ENCODE results near the gene ZNG1C.
"Not testable (repeated sequence)": the region's sequence is repeated elsewhere in the genome, so short reads cannot be mapped to it uniquely, and the experiment has no call there.

ZNG1C gene

GRCh38 chr9:68241683-68242082 lies at the start of gene ZNG1C:
TSS of gene ZNG1C (plus strand) at chr9:68241983. CDS start at chr9:68242032, 49 bp downstream.
- DNase-seq (ENCODE audit: low read depth) = not testable (repeated sequence)

GRCh38 chr9:68242437-68242836 lies 654 bp downstream of the ZNG1C start:
- not testable (repeated sequence) for DNase-seq (ENCODE audit: low read depth)

- not testable (repeated sequence) for DNase-seq (ENCODE audit: low read depth)
Measured at GRCh38 chr9:68281041-68281440, 39.3 kb downstream of the ZNG1C start.

- not testable (repeated sequence) for DNase-seq (ENCODE audit: low read depth)
Measured at GRCh38 chr9:68302567-68302966, 60.8 kb downstream of the ZNG1C start, which contains the start of gene FOXD4L3. TSS of gene FOXD4L3 (plus strand) at chr9:68302867. CDS start at chr9:68302952, 85 bp downstream.

- DNase-seq (ENCODE audit: low read depth) = not testable (repeated sequence)
Measured at GRCh38 chr9:68303771-68304170, 62.0 kb downstream of the ZNG1C start.

GRCh38 chr9:68304212-68304611 lies 62.4 kb downstream of the ZNG1C start:
- not testable (repeated sequence) for DNase-seq (ENCODE audit: low read depth)

GRCh38 chr9:68304777-68305176 lies 63.0 kb downstream of the ZNG1C start:
- not testable (repeated sequence) for DNase-seq (ENCODE audit: low read depth)

GRCh38 chr9:68305680-68306285 lies 64.0 kb downstream of the ZNG1C start:
- not testable (repeated sequence) for DNase-seq (ENCODE audit: low read depth)

GRCh38 chr9:68306391-68306964 lies 64.7 kb downstream of the ZNG1C start:
- not testable (repeated sequence) for DNase-seq (ENCODE audit: low read depth)

GRCh38 chr9:68307127-68307526 lies 65.3 kb downstream of the ZNG1C start:
- not testable (repeated sequence) for DNase-seq (ENCODE audit: low read depth)

GRCh38 chr9:68307654-68308053 lies 65.9 kb downstream of the ZNG1C start:
- not testable (repeated sequence) for DNase-seq (ENCODE audit: low read depth)

GRCh38 chr9:68311208-68311607 lies 69.4 kb downstream of the ZNG1C start:
- DNase-seq (ENCODE audit: low read depth) = not testable (repeated sequence)

- DNase-seq (ENCODE audit: low read depth) = not testable (repeated sequence)
Measured at GRCh38 chr9:68318209-68318608, 76.4 kb downstream of the ZNG1C start.

- DNase-seq (ENCODE audit: low read depth) = not testable (repeated sequence)
Measured at GRCh38 chr9:68323749-68324148, 82.0 kb downstream of the ZNG1C start.

- not testable (repeated sequence) for DNase-seq (ENCODE audit: low read depth)
Measured at GRCh38 chr9:68324518-68324917, 82.7 kb downstream of the ZNG1C start.

GRCh38 chr9:68329106-68329505 lies 87.3 kb downstream of the ZNG1C start:
- DNase-seq (ENCODE audit: low read depth) = not testable (repeated sequence)

- DNase-seq (ENCODE audit: low read depth) = not testable (repeated sequence)
Measured at GRCh38 chr9:68330531-68331173, 88.9 kb downstream of the ZNG1C start.

- not testable (repeated sequence) for DNase-seq (ENCODE audit: low read depth)
Measured at GRCh38 chr9:68332122-68332521, 90.3 kb downstream of the ZNG1C start.

- DNase-seq (ENCODE audit: low read depth) = not testable (repeated sequence)
Measured at GRCh38 chr9:68335935-68336334, 94.2 kb downstream of the ZNG1C start.

GRCh38 chr9:68336639-68337339 lies 95.0 kb downstream of the ZNG1C start:
- DNase-seq (ENCODE audit: low read depth) = not testable (repeated sequence)

GRCh38 chr9:68338000-68338399 lies 96.2 kb downstream of the ZNG1C start:
- DNase-seq (ENCODE audit: low read depth) = not testable (repeated sequence)
